AG09309 (cell line): Measurements from ENCODE around the gene YPEL1.
"Not testable (repeated sequence)": the region's sequence is repeated elsewhere in the genome, so short reads cannot be mapped to it uniquely, and the experiment has no call there.

Source experiments
- DNase-seq: peaks from one replicate; pipeline ENCODE4 v3.0.0-alpha.2; 2010; ENCODE audit warnings: low read depth
- H3K4me3 ChIP-seq: 2 replicates; pipeline ENCODE4 v1.5.1; 2011; ENCODE audit warnings: mild to moderate bottlenecking, low read depth, low read length, moderate library complexity; ENCODE audit not compliant: control insufficient read depth
- TF ChIP-seq, protein P1 (sequence below): IDR thresholded peaks from 2 replicates; pipeline ENCODE4 v1.5.1; 2011; ENCODE audit warnings: mild to moderate bottlenecking, low read depth, low read length, inconsistent platforms; ENCODE audit not compliant: insufficient read depth, control insufficient read depth; ENCODE audit errors: missing control alignments

YPEL1 gene

DNA sequence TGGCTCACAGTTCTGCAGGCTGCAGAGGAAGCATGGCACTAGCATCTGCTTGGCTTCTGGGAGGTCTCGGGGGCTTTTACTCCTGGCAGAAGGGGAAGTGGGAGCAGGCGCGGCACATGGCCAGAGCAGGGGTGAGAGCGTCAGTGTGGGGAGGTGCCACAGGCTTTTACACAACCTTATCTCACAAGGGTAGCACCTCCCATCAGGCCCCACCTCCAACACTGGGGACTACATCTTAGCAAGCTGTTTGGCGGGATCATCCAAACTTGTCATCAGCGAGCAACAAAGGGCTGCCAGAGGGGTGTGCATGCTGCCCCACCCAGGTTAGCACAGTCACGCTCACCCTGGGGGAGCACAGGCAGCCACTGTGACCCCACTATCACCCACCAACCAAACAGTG lies 18.9 kb upstream of the YPEL1 start:
- no peak overlapping the region for H3K4me3 ChIP-seq
- TF ChIP-seq, protein P1, sequence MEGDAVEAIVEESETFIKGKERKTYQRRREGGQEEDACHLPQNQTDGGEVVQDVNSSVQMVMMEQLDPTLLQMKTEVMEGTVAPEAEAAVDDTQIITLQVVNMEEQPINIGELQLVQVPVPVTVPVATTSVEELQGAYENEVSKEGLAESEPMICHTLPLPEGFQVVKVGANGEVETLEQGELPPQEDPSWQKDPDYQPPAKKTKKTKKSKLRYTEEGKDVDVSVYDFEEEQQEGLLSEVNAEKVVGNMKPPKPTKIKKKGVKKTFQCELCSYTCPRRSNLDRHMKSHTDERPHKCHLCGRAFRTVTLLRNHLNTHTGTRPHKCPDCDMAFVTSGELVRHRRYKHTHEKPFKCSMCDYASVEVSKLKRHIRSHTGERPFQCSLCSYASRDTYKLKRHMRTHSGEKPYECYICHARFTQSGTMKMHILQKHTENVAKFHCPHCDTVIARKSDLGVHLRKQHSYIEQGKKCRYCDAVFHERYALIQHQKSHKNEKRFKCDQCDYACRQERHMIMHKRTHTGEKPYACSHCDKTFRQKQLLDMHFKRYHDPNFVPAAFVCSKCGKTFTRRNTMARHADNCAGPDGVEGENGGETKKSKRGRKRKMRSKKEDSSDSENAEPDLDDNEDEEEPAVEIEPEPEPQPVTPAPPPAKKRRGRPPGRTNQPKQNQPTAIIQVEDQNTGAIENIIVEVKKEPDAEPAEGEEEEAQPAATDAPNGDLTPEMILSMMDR: no peak
- no peak for DNase-seq

GRCh38 chr22:21753374-21754111 lies 17.9 kb upstream of the YPEL1 start:
- TF ChIP-seq, protein P1: no peak

GRCh38 chr22:21752276-21752675 lies 16.7 kb upstream of the YPEL1 start:
- TF ChIP-seq, protein P1: no peak
- DNase-seq: no peak
- no peak overlapping the region for H3K4me3 ChIP-seq

More at GRCh38 chr22:21753374-21754111, 17.9 kb upstream of the YPEL1 start:
- no peak for DNase-seq
- no peak overlapping the region for H3K4me3 ChIP-seq

DNA sequence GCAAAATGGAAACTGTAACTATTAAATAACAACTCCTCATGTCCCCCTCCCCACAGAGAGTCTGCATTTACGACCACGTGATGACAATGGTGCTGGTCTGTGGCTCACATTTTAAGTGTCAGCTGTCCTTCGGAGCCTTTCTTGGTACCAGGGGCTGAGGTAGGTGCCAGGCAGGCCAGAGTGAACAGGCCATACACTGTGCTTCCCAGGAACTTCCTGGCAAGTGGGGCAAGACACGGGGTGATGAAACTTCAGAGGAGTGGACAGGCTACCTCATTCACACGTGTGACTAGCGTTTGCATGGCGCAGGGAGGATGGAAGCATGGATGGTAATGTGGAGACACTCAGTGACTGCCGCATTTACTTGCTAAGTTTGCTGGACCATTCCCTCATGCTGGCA lies 10.4 kb upstream of the YPEL1 start:
- TF ChIP-seq, protein P1: no peak
- DNase-seq: no peak
- no peak overlapping the region for H3K4me3 ChIP-seq

- not testable (repeated sequence) for H3K4me3 ChIP-seq, DNase-seq
Observed at GRCh38 chr22:21744917-21745316, 9.3 kb upstream of the YPEL1 start.

- TF ChIP-seq, protein P1: no peak
- H3K4me3 ChIP-seq: no peak overlapping the region
- no peak for DNase-seq
Observed at GRCh38 chr22:21741790-21742189, 6.2 kb upstream of the YPEL1 start.

GRCh38 chr22:21741059-21741458 lies 5.5 kb upstream of the YPEL1 start:
- no peak overlapping the region for H3K4me3 ChIP-seq
- TF ChIP-seq, protein P1: no peak
- DNase-seq: no peak
